Testis (tissue), 2 donors: ENCODE results near the gene ATRN.

Experiments
- CTCF ChIP-seq, 3 experiments: fragments of 450-650 bp in 2 of 3; fragments of 200-600 bp in 1 of 3; sonication (generic) in 1 of 3; IDR thresholded peaks; one replicate each; pipeline ENCODE4 v1.5.1; 2016 to 2019; ENCODE audit warnings: antibody characterized with exemption in 3 of 3, mild to moderate bottlenecking in 2 of 3, moderate library complexity in 1 of 3
- POLR2A ChIP-seq: fragments of 450-650 bp; IDR thresholded peaks from one replicate; pipeline ENCODE4 v1.6.1; 2017; ENCODE audit warnings: antibody characterized with exemption, mild to moderate bottlenecking, moderate library complexity

- TF ChIP-seq POLR2A (no peak), CTCF (IDR thresholded peaks at IDR 0.05) (no peak)
These were observed 16.0 kb downstream of the ATRN start for GRCh38 chr20:3486850-3487249.
